Endothelial cell (in vitro differentiated cells): ENCODE measurements around the gene LETM1. TPM values are rescaled to one million over a fixed set of nuclear protein-coding genes. Genes with fewer than 3 reads are reported as not detected.

Experiments
- DNase-seq: peaks from one replicate; pipeline ENCODE4 v3.0.0; 2021; ENCODE audit warnings: low spot score
- H3K27ac Mint-ChIP-seq: one replicate; pipeline ENCODE4 v1.8.0; 2021; ENCODE audit warnings: mixed read lengths, inconsistent platforms; ENCODE audit not compliant: unreplicated experiment
- H3K27me3 Mint-ChIP-seq: one replicate; pipeline ENCODE4 v1.8.0; 2021; ENCODE audit warnings: mild to moderate bottlenecking, moderate library complexity, mixed read lengths, inconsistent platforms; ENCODE audit not compliant: unreplicated experiment
- H3K36me3 Mint-ChIP-seq: one replicate; pipeline ENCODE4 v1.8.0; 2021; ENCODE audit warnings: mild to moderate bottlenecking, low read depth, mixed read lengths, inconsistent platforms; ENCODE audit not compliant: unreplicated experiment
- H3K4me1 Mint-ChIP-seq: one replicate; pipeline ENCODE4 v1.8.0; 2021; ENCODE audit warnings: mild to moderate bottlenecking, mixed read lengths, inconsistent platforms; ENCODE audit not compliant: unreplicated experiment
- H3K4me3 Mint-ChIP-seq: one replicate; pipeline ENCODE4 v1.8.0; 2021; ENCODE audit warnings: mild to moderate bottlenecking, mixed read lengths, inconsistent platforms; ENCODE audit not compliant: unreplicated experiment
- H3K9me3 Mint-ChIP-seq: one replicate; pipeline ENCODE4 v1.8.0; 2021; ENCODE audit warnings: mixed read lengths, inconsistent platforms; ENCODE audit not compliant: unreplicated experiment
- CTCF ChIP-seq: fragments of 200-600 bp; sonication (generic); IDR thresholded peaks from one replicate; pipeline ENCODE4 v1.5.0; 2021; ENCODE audit warnings: antibody characterized with exemption; ENCODE audit not compliant: unreplicated experiment
- total RNA-seq: library from RNA; stranded (reverse); fragmentation: NEBNext Ultra II Directional; extraction: Animal tissue kit (Norgen Biotek cat#: 25700); gene quantifications from one replicate; pipeline ENCODE4 v1.2.1, GENCODE V29; 2021; ENCODE audit not compliant: unreplicated experiment

The LETM1 gene
- total RNA-seq, 1 donor from 2014 or later = 37.1 TPM

- H3K27me3 Mint-ChIP-seq = peaks cover 6% of the 10 kb centered on the region
- H3K27ac Mint-ChIP-seq = no peak overlapping the region
- TF ChIP-seq CTCF = no peak
- H3K9me3 Mint-ChIP-seq = no peaks in the 10 kb centered on the region
- no peak for DNase-seq
- no peaks in the 10 kb centered on the region for H3K4me1 Mint-ChIP-seq
- H3K36me3 Mint-ChIP-seq = no peaks in the 10 kb centered on the region
- no peak overlapping the region for H3K4me3 Mint-ChIP-seq
Observed at GRCh38 chr4:1779588-1780382, 76.2 kb downstream of the LETM1 start.

DNA sequence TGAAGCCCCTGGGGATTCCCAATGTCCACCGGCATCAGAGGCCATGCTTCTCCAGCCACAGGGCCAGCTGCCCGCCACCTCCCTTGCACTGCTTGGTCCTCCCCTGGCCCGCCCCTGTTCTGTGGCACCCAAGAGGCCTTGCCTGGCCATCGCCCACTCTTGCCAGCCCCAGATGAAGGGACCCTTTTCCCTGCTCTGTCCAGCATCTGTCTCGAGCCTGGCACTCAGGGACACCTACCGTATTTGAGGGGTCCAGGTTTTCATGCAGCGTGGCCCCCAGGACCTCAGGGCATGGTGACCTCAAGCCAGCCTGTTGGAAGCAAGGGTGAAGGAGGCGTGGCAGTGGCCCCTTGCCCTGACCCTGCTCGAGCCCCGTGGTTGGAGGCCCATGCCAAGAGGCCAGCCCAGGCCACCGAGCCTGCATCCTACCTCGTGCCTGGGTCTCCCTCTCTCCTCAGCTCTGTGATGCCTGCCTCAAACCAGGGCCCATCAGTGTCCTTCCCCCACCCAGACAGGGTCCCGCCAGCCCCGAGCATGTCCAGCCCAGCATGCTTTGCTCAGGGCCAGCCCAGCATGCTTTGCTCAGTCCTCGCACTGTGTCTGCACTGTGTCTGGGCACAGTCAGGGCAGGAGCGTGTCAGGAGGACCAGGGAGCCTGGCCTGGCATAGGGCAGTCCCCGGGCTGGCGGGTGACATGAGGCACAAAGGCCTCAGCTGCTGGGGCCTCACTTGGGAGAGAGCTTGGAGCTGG, 77.1 kb downstream of the LETM1 start:
- H3K36me3 Mint-ChIP-seq = no peaks in the 10 kb centered on the region
- no peak overlapping the region for H3K4me3 Mint-ChIP-seq
- H3K27ac Mint-ChIP-seq = no peak overlapping the region

GRCh38 chr4:1777822-1778641, 77.9 kb downstream of the LETM1 start:
- H3K4me3 Mint-ChIP-seq = no peak overlapping the region
- H3K36me3 Mint-ChIP-seq = no peaks in the 10 kb centered on the region
- H3K4me1 Mint-ChIP-seq = no peaks in the 10 kb centered on the region
- peaks cover 8% of the 10 kb centered on the region for H3K27me3 Mint-ChIP-seq
- H3K27ac Mint-ChIP-seq = no peak overlapping the region
- no peak for TF ChIP-seq CTCF
- H3K9me3 Mint-ChIP-seq = no peaks in the 10 kb centered on the region
- peak; percentile 59 for DNase-seq

More for the DNA sequence above, 77.1 kb downstream of the LETM1 start:
- H3K9me3 Mint-ChIP-seq = no peaks in the 10 kb centered on the region
- no peak for TF ChIP-seq CTCF
- peaks cover 8% of the 10 kb centered on the region for H3K27me3 Mint-ChIP-seq
- DNase-seq = no peak
- no peaks in the 10 kb centered on the region for H3K4me1 Mint-ChIP-seq

DNA sequence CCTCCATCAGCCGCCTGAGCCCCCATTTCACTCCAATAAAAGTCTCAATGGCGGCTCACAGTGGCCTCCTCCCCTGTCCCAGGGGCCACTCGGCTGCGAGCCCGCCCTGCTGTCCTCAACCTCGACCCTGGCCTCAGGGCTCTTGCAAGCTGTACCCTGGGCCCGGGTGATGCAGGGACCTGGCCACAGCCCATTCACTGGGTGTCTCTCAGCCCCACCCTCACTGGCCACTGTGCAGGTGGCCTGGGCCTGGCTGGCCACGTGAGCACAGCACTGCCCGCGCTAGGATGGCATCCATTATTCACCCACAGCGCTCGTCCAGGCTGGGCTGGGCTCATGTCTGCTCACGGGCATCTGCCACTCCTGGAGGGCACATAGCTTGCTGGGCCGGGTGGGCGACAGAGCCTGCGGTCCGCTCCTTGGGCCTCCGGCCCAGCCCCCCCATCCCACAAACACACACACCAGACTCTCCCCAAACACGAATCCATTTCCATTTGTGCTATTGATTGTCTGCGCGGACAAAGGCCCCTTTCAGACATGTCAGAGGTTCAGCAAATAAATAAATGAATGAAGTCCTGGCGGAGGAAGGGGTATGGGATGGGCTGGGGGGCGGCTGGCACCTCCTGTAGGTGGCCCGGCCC, 79.3 kb downstream of the LETM1 start:
- Mint-ChIP-seq H3K27ac (no peak overlapping the region), H3K9me3 (no peaks in the 10 kb centered on the region), H3K4me1 (no peaks in the 10 kb centered on the region), H3K36me3 (no peaks in the 10 kb centered on the region), H3K4me3 (no peak overlapping the region), H3K27me3 (peaks cover 4% of the 10 kb centered on the region)
- TF ChIP-seq CTCF = no peak
- DNase-seq = no peak
